HG02973 (cell line): ENCODE data around the gene PREP.

ENCODE experiments used
- ATAC-seq: cut with Tn5 transposase; IDR thresholded peaks from one replicate; pipeline ENCODE4 v1.9.1; 2021; ENCODE audit warnings: moderate library complexity; ENCODE audit not compliant: unreplicated experiment

Gene PREP

DNA sequence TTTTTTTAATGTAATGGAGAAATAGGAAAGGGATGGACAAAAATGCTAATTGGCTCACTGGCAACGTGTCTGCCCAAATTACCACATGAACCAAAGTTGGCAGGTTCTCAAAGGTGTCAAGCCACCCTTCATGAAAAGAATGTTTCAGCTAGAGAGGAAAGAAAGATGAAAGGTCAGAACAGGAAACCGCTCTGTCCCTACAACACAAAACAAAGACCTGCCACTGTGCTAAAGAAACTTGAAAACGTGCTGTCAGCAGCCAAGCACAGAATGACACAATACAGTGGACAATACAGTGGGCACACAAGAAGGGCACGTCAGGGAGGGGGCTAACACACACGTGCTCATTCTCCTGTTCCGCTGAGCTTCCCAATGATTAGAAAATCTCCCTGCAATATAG is 4.9 kb downstream of the PREP start:
- ATAC-seq: no peak

DNA sequence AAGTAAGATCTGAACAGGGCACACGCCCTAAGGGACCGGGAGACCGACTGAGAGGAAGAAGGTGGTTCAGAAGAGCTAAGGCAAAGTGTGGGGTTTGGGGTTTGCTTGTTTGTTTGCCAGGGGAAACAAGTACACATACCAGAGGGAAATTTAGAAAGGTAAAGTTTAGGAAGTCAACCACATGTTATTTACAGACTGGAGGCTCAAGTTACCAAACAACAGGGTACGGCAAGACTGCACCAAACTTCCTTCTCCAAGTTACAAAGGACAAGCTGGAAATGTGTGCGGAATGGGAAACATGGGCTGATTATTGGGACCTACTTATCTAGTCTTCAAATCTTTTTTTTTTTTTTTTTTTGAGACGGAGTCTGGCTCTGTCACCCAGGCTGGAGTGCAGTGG is 11.2 kb downstream of the PREP start:
- no peak for ATAC-seq

- no peak for ATAC-seq
Measured at GRCh38 chr6:105389543-105389942, 13.3 kb downstream of the PREP start.

DNA sequence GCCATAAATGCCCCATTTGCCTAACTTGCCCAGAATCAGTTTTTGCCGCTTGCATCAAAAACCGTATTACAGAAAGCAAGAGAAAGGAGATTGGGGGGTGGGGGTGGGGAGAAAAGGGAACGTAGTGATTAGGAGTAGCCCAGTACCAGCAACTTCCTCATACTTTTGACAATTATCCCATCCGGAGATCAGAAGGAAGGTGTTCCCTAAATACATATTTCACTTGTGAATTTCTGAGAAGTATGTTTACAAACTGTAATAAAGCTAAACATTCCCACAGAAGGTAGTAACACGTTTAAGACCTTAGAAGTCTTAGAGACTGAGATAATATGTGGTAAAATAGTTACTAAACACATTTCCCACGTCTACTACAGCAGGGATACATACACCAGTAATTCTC is 14.5 kb downstream of the PREP start:
- no peak for ATAC-seq

GRCh38 chr6:105384004-105384403 is 18.9 kb downstream of the PREP start:
- no peak for ATAC-seq

GRCh38 chr6:105382958-105383357 is 19.9 kb downstream of the PREP start:
- ATAC-seq: no peak

GRCh38 chr6:105382496-105382895 is 20.4 kb downstream of the PREP start:
- ATAC-seq: no peak

GRCh38 chr6:105380634-105381033 is 22.2 kb downstream of the PREP start:
- no peak for ATAC-seq

- no peak for ATAC-seq
Measured at GRCh38 chr6:105375797-105376196, 27.1 kb downstream of the PREP start.

DNA sequence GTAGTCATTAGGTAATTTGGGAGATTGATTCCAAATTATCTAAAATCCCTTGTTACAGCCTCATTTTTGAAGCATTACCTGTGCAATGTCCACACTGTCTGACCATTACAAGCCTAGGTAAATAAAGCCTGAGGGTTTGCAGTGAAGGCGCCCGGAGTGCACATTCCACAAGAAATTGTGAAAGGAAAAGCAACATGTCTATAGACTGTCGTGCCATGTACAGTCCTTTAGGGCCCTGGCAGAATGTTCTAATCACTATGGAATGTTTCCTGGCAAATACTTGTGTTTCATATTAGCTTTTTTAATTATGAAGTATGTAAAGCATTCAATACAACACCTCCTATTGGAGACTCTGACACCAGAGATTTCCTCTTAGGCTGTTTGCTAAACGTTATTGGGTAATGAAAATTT is 28.9 kb downstream of the PREP start:
- ATAC-seq: no peak

GRCh38 chr6:105373481-105373880 is 29.4 kb downstream of the PREP start:
- no peak for ATAC-seq

DNA sequence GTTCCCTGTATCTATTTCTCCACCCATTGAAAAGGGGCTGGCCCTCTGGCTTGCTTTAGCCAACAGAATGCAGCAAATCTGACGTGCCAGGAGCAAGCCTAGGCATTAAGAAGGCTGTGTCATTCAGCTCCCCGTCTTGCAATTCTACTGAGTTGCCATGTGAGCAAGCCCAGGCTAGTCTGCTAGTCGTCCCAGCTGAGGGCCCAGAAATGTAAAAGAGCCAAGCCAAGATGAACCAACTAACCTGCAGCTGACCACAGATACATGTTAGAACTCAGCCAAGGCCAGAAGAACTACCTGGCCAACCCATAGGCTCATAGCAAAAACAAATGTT is 30.1 kb downstream of the PREP start:
- no peak for ATAC-seq

- no peak for ATAC-seq
Measured at GRCh38 chr6:105372142-105372848, 30.6 kb downstream of the PREP start.

DNA sequence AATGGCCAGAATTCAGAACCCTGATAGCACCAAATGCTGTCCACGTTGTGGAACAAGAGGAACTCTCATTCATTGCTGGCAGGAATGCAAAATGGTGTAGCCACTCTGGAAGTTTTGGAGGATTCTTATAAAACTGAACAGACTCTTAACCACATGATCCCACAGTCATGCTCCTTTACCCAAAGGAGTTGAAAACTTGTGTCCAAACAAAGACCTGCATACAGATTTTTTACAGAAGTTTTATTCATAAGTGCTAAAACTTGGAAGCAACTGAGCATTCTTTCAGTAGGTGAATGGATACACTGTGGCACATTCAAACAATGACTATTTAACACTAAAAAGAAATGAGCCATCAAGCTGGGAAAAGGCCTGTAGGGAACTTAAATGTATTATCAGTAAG is 32.5 kb downstream of the PREP start:
- no peak for ATAC-seq

DNA sequence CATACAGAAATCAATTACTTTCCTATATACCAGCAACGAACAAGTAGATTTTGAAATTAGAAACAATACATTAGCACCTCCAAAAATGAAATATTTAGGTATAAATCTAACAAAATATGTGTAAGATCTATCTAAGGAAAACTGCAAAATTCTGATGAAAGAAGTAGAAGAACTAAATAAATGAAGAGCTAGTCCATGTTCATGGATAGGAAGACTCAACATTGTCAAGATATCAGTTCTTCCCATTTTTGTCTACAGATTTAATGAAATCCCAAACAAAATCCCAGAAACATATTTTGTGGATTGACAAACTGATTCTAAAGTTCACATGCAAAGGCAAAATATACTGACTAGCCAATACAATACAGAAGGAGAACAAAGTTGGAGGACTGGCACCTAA is 33.7 kb downstream of the PREP start:
- no peak for ATAC-seq

DNA sequence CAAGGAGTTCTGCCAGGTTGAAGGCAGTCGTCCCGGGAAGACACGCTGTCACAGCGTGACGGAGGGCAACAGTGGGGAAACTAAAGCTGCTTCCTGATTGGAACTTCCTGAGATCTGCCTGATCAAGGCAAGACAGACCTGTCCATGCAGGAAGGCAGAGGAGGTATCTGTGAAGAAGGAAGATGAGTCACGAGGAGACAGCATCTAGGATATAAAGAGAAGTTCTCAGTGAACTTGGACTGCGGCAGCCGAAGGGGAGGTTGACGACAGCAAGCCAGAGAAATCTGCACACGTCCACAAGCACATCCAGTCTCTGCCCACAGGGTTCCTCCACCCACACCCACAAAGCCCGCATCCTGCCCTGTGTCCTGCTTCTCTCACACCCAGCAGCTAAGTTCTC is 38.6 kb downstream of the PREP start:
- no peak for ATAC-seq

DNA sequence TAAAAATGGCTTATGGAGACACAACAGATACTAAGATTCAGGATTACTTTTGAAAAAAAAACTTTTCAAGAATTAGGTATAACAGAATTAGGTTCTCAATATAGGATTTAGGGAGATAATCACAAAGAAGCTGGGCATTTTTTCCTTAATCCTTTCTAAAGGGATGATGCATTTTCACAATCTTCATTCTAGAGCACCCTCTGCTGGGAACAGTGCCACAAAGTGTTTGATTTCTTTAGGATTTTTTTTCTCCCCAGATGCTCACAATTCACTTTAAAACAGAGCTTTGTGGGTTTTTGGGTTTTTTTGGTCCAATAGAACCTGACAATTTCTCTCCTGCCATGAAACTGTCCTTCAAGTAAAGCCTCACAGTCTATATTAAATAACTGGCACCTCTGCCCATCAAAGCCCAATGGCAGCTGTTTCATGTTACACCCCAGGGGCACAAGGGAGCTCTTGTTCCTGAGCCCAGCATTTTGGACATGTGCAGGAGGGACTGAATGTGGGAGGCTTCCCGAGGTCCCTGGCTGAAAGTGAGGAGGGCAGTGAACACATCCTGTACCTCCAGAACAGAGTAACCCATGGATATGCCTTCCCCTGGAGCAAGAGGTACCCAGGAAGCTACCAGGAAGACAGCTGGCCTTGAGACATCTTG is 39.7 kb downstream of the PREP start:
- no peak for ATAC-seq

- ATAC-seq: no peak
Measured at GRCh38 chr6:105359419-105360370, 43.2 kb downstream of the PREP start.

GRCh38 chr6:105357165-105357564 is 45.7 kb downstream of the PREP start:
- ATAC-seq: no peak

- no peak for ATAC-seq
Measured at GRCh38 chr6:105352037-105352617, 50.8 kb downstream of the PREP start.

GRCh38 chr6:105348897-105349296 is 54.0 kb downstream of the PREP start:
- ATAC-seq: no peak
